Neural cell (in vitro differentiated cells): Measurements from ENCODE around the gene TSKS. TPM values are rescaled to one million over a fixed set of nuclear protein-coding genes. Genes with fewer than 3 reads are reported as not detected.

Source experiments
- H2AFZ ChIP-seq: fragments of 200-600, 300-800 bp; sonication (generic), shearing (Covaris generic); 2 replicates; pipeline ENCODE4 v1.6.0; 2014; ENCODE audit warnings: low read depth, mild to moderate bottlenecking, antibody characterized with exemption, low read length, moderate library complexity
- H3F3A ChIP-seq: fragments of 200-600 bp; shearing (Covaris generic); 2 replicates; pipeline ENCODE4 v1.6.1; 2016; ENCODE audit warnings: mild to moderate bottlenecking, moderate library complexity, mixed read lengths, antibody characterized with exemption, low read length; ENCODE audit not compliant: insufficient read depth, poor library complexity, severe bottlenecking
- H3K27ac ChIP-seq: fragments of 200-600, 300-800 bp; sonication (generic), shearing (Covaris generic); 2 replicates; pipeline ENCODE4 v1.5.1; 2014; ENCODE audit warnings: mild to moderate bottlenecking, low read length, moderate library complexity
- H3K27me3 ChIP-seq: fragments of 300-800, 200-600 bp; sonication (generic), shearing (Covaris generic); 2 replicates; pipeline ENCODE4 v1.6.0; 2014; ENCODE audit warnings: mild to moderate bottlenecking, low read depth, low read length, moderate library complexity; ENCODE audit not compliant: insufficient read depth
- H3K36me3 ChIP-seq: fragments of 300-800, 200-600 bp; sonication (generic), shearing (Covaris generic); 2 replicates; pipeline ENCODE4 v1.5.1; 2014; ENCODE audit warnings: mild to moderate bottlenecking, antibody characterized with exemption, low read length, moderate library complexity; ENCODE audit not compliant: insufficient read depth
- H3K4me2 ChIP-seq: fragments of 300-800, 200-600 bp; sonication (generic), shearing (Covaris generic); 2 replicates; pipeline ENCODE4 v1.6.0; 2014; ENCODE audit warnings: mild to moderate bottlenecking, low read length
- H3K4me3 ChIP-seq: fragments of 300-800, 200-600 bp; sonication (generic), shearing (Covaris generic); 2 replicates; pipeline ENCODE4 v1.5.1; 2014; ENCODE audit warnings: mild to moderate bottlenecking, low read length, moderate library complexity
- H3K79me2 ChIP-seq: fragments of 200-600 bp; shearing (Covaris generic); replicated peaks from 2 replicates; pipeline ENCODE4 v1.6.0; 2014; ENCODE audit warnings: mild to moderate bottlenecking, low read length, moderate library complexity; ENCODE audit not compliant: insufficient read depth
- H3K9ac ChIP-seq: fragments of 300-800, 200-600 bp; sonication (generic), shearing (Covaris generic); 2 replicates; pipeline ENCODE4 v1.6.1; 2016; ENCODE audit warnings: mild to moderate bottlenecking, low read length, mixed read lengths
- H3K9me2 ChIP-seq: fragments of 200-600 bp; shearing (Covaris generic); 2 replicates; pipeline ENCODE4 v1.6.1; 2016; ENCODE audit warnings: mild to moderate bottlenecking, low read length, mixed read lengths; ENCODE audit not compliant: insufficient read depth
- H3K9me3 ChIP-seq: fragments of 200-600, 300-800 bp; sonication (generic), shearing (Covaris generic); 2 replicates; pipeline ENCODE4 v1.6.1; 2016; ENCODE audit warnings: mild to moderate bottlenecking, mixed run types, low read length, moderate library complexity, mixed read lengths
- H4K20me1 ChIP-seq: fragments of 200-600 bp; shearing (Covaris generic); 2 replicates; pipeline ENCODE4 v1.6.1; 2016; ENCODE audit warnings: mild to moderate bottlenecking, mixed run types; ENCODE audit not compliant: insufficient read depth
- EP300 ChIP-seq: fragments of 450-650 bp; conservative IDR thresholded peaks from 2 replicates; pipeline ENCODE4 v1.6.1; 2014; ENCODE audit warnings: antibody characterized with exemption, mild to moderate bottlenecking, moderate library complexity; ENCODE audit not compliant: poor library complexity, severe bottlenecking
- EZH2 ChIP-seq: fragments of 200-600, 300-800 bp; shearing (Covaris generic), sonication (generic); IDR thresholded peaks from 2 replicates; pipeline ENCODE4 v1.6.1; 2014; ENCODE audit warnings: antibody characterized with exemption, low read length, borderline replicate concordance, mild to moderate bottlenecking; ENCODE audit not compliant: insufficient read depth, poor library complexity, severe bottlenecking
- MXI1 ChIP-seq: fragments of 450-650 bp; conservative IDR thresholded peaks from 2 replicates; pipeline ENCODE4 v1.6.1; 2014; ENCODE audit warnings: antibody characterized with exemption, mild to moderate bottlenecking; ENCODE audit not compliant: poor library complexity, severe bottlenecking
- POLR2AphosphoS5 ChIP-seq: IDR thresholded peaks from 2 replicates; pipeline ENCODE4 v1.6.1; 2012
- RAD21 ChIP-seq: fragments of 450-650 bp; conservative IDR thresholded peaks from 2 replicates; pipeline ENCODE4 v1.6.1; 2014; ENCODE audit warnings: antibody characterized with exemption, mild to moderate bottlenecking, moderate library complexity
- SMC3 ChIP-seq: fragments of 450-650 bp; conservative IDR thresholded peaks from 2 replicates; pipeline ENCODE4 v1.6.1; 2014; ENCODE audit warnings: antibody characterized with exemption, mild to moderate bottlenecking, moderate library complexity; ENCODE audit not compliant: poor library complexity
- TAF1 ChIP-seq: IDR thresholded peaks from 2 replicates; pipeline ENCODE4 v1.6.1; 2012; ENCODE audit warnings: low read depth
- polyA plus RNA-seq: library from polyadenylated mRNA; depleted of rRNA; stranded (reverse); fragments of >200 nt; gene quantifications from 2 replicates; pipeline ENCODE4 v1.2.3, GENCODE V29; 2014
- TF ChIP-seq, protein P1 (sequence below): IDR thresholded peaks from 2 replicates; pipeline ENCODE4 v1.6.1; 2012; ENCODE audit warnings: borderline replicate concordance
- TF ChIP-seq, protein P2 (sequence below): fragments of 450-650 bp; IDR thresholded peaks from 2 replicates; pipeline ENCODE4 v1.5.1; 2014; ENCODE audit warnings: antibody characterized with exemption, mild to moderate bottlenecking, moderate library complexity; ENCODE audit not compliant: poor library complexity, severe bottlenecking

TSKS gene
- polyA plus RNA-seq, 1 donor from 2014 or later = not detected

DNA sequence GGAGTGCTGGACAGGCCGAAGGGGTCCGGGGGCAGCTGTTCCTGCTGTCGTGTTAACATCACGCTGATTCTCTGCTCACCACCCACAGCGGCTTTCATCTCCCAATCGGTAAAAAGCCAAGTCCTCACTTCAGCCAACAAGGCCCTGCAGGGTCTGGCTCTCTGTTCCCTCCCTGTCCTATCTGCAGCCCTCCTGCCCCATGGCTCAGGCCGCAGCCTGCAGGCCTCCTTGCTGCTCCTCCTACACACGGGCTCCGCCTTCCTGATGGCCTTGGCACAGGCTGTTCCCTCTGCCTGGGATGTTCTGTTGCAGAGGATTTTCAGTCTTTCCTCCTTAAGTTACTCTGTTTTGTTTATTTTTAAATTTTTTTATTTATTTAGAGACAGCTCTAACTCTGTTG lies 27.8 kb upstream of the TSKS start:
- no peaks in the 10 kb centered on the region for H3K9me3 ChIP-seq
- H2AFZ ChIP-seq = no peak overlapping the region
- H4K20me1 ChIP-seq = no peaks in the 10 kb centered on the region
- TF ChIP-seq EZH2 (no peak), EP300 (no peak), POLR2AphosphoS5 (no peak), RAD21 (no peak), TAF1 (no peak), SMC3 (no peak), MXI1 (no peak)
- TF ChIP-seq, protein P1, sequence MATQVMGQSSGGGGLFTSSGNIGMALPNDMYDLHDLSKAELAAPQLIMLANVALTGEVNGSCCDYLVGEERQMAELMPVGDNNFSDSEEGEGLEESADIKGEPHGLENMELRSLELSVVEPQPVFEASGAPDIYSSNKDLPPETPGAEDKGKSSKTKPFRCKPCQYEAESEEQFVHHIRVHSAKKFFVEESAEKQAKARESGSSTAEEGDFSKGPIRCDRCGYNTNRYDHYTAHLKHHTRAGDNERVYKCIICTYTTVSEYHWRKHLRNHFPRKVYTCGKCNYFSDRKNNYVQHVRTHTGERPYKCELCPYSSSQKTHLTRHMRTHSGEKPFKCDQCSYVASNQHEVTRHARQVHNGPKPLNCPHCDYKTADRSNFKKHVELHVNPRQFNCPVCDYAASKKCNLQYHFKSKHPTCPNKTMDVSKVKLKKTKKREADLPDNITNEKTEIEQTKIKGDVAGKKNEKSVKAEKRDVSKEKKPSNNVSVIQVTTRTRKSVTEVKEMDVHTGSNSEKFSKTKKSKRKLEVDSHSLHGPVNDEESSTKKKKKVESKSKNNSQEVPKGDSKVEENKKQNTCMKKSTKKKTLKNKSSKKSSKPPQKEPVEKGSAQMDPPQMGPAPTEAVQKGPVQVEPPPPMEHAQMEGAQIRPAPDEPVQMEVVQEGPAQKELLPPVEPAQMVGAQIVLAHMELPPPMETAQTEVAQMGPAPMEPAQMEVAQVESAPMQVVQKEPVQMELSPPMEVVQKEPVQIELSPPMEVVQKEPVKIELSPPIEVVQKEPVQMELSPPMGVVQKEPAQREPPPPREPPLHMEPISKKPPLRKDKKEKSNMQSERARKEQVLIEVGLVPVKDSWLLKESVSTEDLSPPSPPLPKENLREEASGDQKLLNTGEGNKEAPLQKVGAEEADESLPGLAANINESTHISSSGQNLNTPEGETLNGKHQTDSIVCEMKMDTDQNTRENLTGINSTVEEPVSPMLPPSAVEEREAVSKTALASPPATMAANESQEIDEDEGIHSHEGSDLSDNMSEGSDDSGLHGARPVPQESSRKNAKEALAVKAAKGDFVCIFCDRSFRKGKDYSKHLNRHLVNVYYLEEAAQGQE = no peak
- TF ChIP-seq, protein P2, sequence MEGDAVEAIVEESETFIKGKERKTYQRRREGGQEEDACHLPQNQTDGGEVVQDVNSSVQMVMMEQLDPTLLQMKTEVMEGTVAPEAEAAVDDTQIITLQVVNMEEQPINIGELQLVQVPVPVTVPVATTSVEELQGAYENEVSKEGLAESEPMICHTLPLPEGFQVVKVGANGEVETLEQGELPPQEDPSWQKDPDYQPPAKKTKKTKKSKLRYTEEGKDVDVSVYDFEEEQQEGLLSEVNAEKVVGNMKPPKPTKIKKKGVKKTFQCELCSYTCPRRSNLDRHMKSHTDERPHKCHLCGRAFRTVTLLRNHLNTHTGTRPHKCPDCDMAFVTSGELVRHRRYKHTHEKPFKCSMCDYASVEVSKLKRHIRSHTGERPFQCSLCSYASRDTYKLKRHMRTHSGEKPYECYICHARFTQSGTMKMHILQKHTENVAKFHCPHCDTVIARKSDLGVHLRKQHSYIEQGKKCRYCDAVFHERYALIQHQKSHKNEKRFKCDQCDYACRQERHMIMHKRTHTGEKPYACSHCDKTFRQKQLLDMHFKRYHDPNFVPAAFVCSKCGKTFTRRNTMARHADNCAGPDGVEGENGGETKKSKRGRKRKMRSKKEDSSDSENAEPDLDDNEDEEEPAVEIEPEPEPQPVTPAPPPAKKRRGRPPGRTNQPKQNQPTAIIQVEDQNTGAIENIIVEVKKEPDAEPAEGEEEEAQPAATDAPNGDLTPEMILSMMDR = no peak
- H3K36me3 ChIP-seq = no peaks in the 10 kb centered on the region
- no peaks in the 10 kb centered on the region for H3F3A ChIP-seq
- no peak overlapping the region for H3K9ac ChIP-seq
- no peaks in the 10 kb centered on the region for H3K79me2 ChIP-seq
- H3K27me3 ChIP-seq = no peaks in the 10 kb centered on the region
- no peaks in the 10 kb centered on the region for H3K9me2 ChIP-seq
- H3K4me2 ChIP-seq = no peak overlapping the region
- H3K27ac ChIP-seq = no peak overlapping the region
- H3K4me3 ChIP-seq = no peak overlapping the region

DNA sequence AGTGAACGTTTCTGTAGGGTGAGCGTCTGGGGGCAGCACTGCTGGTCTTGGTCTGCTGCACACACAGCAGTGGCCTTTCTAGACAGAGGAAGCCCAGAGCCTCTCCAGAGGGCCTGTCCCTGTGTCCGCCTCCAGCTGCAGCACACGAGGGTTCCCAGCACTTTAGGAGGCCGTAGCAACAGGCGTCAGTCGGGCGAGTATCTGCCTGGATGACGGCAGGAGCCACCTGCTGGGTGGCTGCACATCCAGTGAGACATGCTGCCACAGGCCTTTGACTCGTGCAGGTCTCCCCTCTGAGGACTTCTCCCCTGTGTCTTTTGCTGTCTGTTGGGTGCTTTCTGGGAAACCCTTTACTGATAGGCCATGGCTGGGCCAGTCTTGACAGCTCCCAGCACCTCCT lies 25.8 kb upstream of the TSKS start:
- Histone ChIP-seq H3K9me2 (no peaks in the 10 kb centered on the region), H3K79me2 (no peaks in the 10 kb centered on the region), H3K4me2 (no peak overlapping the region), H3K36me3 (no peaks in the 10 kb centered on the region), H4K20me1 (no peaks in the 10 kb centered on the region), H3K27ac (no peak overlapping the region), H3K9ac (no peak overlapping the region), H3K9me3 (no peaks in the 10 kb centered on the region), H3K27me3 (no peaks in the 10 kb centered on the region), H3F3A (no peaks in the 10 kb centered on the region), H3K4me3 (no peak overlapping the region), H2AFZ (no peak overlapping the region)
- TF ChIP-seq TAF1 (no peak), EP300 (no peak), RAD21 (no peak), POLR2AphosphoS5 (no peak)
- TF ChIP-seq, protein P1 = no peak
